Activated T-helper 17 cell treated with anti-CD3 and anti-CD28 coated beads, Interleukin-2, amount 50 U/mL, for 72 hours (primary cell): ENCODE results near the gene PMCH. TPM values are rescaled to one million over a fixed set of nuclear protein-coding genes. Genes with fewer than 3 reads are reported as not detected.
"Not testable (repeated sequence)": the region's sequence is repeated elsewhere in the genome, so short reads cannot be mapped to it uniquely, and the experiment has no call there.

Experiments
- ATAC-seq: fragments of 150-1000 bp; cut with Tn5 transposase; replicated peaks from 2 replicates; pipeline ENCODE4 v1.10.0; 2021; ENCODE audit warnings: mild to moderate bottlenecking, moderate library complexity
- H3K27ac Mint-ChIP-seq: one replicate; pipeline ENCODE4 v1.8.0; 2022; ENCODE audit warnings: mixed read lengths
- H3K27me3 Mint-ChIP-seq: one replicate; pipeline ENCODE4 v1.8.0; 2022; ENCODE audit warnings: mixed read lengths
- H3K36me3 Mint-ChIP-seq: one replicate; pipeline ENCODE4 v1.8.0; 2022; ENCODE audit warnings: low read depth, mild to moderate bottlenecking, mixed read lengths
- H3K4me1 Mint-ChIP-seq: one replicate; pipeline ENCODE4 v1.8.0; 2022; ENCODE audit warnings: mixed read lengths
- H3K4me3 Mint-ChIP-seq: one replicate; pipeline ENCODE4 v1.8.0; 2022; ENCODE audit warnings: mild to moderate bottlenecking, mixed read lengths
- H3K9me3 Mint-ChIP-seq: one replicate; pipeline ENCODE4 v1.8.0; 2022; ENCODE audit warnings: mixed read lengths
- total RNA-seq, 2 donors: library from RNA; stranded (reverse); gene quantifications; one replicate each; pipeline ENCODE4 v1.2.3, GENCODE V29; 2022

The PMCH gene, protein sequence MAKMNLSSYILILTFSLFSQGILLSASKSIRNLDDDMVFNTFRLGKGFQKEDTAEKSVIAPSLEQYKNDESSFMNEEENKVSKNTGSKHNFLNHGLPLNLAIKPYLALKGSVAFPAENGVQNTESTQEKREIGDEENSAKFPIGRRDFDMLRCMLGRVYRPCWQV
- under 1 TPM; 0.45 to 0.71 TPM for total RNA-seq

DNA sequence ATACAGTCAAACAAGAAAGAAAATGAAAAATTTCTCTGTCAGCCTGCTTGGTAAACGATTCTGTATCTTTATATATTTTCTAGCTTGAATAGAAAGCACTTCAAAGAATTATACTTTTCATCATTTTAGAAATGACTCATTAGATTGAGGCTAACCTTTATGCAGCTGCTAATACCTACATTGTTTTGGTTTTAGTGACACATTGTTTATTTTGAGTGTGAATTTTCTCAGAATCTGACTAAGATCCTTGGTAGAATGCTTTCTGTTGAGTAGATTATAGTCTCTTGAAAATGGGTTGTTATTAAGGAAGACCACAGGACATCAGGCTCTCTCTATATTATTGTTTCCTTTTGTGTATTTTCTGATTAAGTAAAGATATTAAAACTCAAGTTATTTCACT lies at the start of gene PMCH:
Gene PMCH, minus strand, starts transcription at position 45 of the 400 bp plus-strand sequence. CDS start 63 bp downstream, outside the sequence.
- H3K4me1 Mint-ChIP-seq, result no peaks in the 10 kb centered on the region
- peak within 1 kb of the TSS; percentile 27 for H3K27ac Mint-ChIP-seq
- H3K36me3 Mint-ChIP-seq, result no peaks in the 10 kb centered on the region
- no peaks in the 10 kb centered on the region for H3K27me3 Mint-ChIP-seq
- no peak within 1 kb of the TSS for H3K4me3 Mint-ChIP-seq
- ATAC-seq, result peak; percentile 99
- H3K9me3 Mint-ChIP-seq, result no peaks in the 10 kb centered on the region

DNA sequence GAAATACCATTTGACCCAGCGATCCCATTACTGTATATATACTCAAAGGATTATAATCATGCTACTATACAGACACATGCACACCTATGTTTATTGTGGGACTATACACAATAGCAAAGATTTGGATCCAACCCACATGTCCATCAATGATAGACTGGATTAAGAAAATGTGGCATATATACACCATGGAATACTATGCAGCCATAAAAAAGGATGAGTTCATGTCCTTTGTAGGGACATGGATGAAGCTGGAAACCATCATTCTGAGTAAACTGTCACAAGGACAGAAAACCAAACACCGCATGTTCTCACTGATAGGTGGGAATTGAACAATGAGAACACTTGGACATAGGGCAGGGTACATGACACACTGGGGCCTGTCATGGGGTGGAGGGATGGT lies 43.2 kb upstream of the PMCH start:
- H3K36me3 Mint-ChIP-seq, ATAC-seq: not testable (repeated sequence)

DNA sequence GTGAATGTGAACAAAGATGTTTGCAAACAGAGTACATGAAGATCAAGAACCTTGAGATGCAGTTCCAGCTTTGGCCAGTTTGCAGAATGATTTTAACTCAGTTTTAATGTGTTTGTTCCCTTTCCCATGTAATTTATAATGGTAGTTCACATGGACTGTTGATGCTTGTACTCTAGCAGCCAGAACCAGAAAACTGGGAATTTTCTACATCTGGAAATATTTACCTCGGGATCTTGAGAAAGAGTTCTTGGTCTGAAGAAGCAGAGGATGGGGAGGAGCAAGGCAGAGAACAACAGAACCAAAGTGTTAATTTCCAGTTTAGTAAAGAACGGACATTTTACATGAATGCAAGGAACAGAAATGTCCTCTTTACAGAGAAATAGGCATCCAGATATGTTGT lies 37.0 kb upstream of the PMCH start:
- no peak overlapping the region for H3K27ac Mint-ChIP-seq
- H3K9me3 Mint-ChIP-seq, result peaks cover 5% of the 10 kb centered on the region
- no peak for ATAC-seq
- peaks cover 10% of the 10 kb centered on the region for H3K27me3 Mint-ChIP-seq
- no peak overlapping the region for H3K4me3 Mint-ChIP-seq
- no peaks in the 10 kb centered on the region for H3K4me1 Mint-ChIP-seq
- no peaks in the 10 kb centered on the region for H3K36me3 Mint-ChIP-seq

More for the DNA sequence above, 43.2 kb upstream of the PMCH start:
- not testable (repeated sequence) for H3K4me3 Mint-ChIP-seq, H3K27me3 Mint-ChIP-seq, H3K4me1 Mint-ChIP-seq, H3K27ac Mint-ChIP-seq, H3K9me3 Mint-ChIP-seq

DNA sequence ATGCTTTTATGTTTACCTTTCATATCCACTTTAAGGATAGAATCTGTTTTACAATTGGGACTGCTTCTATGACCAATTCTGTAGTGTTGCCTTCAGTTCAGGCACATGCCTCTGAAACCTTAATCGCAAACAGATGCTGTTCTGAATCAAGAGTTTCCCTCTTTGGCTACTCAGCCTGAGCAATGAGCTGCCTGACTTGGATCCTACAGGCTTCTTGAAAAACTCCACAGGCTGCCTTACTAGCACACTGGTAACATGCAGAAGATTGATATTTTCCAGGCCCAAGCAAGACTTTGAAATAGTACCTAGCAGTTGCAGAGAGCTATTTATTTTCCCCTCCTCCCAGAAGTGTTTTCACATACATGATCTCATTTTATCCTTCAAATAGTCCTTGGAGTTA lies 34.8 kb upstream of the PMCH start:
- H3K36me3 Mint-ChIP-seq, result no peaks in the 10 kb centered on the region
- H3K27me3 Mint-ChIP-seq, result peaks cover 5% of the 10 kb centered on the region
- H3K27ac Mint-ChIP-seq, result no peak overlapping the region
- ATAC-seq, result no peak
- no peaks in the 10 kb centered on the region for H3K4me1 Mint-ChIP-seq
- H3K9me3 Mint-ChIP-seq, result peaks cover under 1% of the 10 kb centered on the region
- H3K4me3 Mint-ChIP-seq, result no peak overlapping the region

DNA sequence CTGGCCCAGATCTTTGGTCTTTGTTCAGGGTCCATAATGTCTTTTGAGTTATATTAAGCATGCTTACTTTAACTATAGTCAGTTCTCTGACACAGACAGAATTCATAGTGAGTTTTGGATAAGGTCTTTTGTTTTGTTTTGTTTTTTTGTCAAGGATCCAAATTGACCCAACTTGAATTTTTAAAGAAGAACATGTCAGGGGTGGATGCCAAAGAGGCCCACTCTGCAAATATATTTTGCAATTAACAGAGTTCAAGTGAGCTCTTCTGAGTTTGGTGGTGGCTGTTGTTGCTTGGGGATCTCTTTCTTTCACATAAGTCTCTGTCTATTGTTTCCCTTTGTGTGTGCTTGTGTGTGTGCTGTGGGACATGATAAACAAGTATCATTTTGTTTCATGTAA lies 34.4 kb upstream of the PMCH start:
- Mint-ChIP-seq H3K9me3 (no peaks in the 10 kb centered on the region), H3K27me3 (peaks cover 4% of the 10 kb centered on the region), H3K27ac (no peak overlapping the region), H3K4me1 (no peaks in the 10 kb centered on the region), H3K36me3 (no peaks in the 10 kb centered on the region), H3K4me3 (no peak overlapping the region)
- ATAC-seq, result no peak

DNA sequence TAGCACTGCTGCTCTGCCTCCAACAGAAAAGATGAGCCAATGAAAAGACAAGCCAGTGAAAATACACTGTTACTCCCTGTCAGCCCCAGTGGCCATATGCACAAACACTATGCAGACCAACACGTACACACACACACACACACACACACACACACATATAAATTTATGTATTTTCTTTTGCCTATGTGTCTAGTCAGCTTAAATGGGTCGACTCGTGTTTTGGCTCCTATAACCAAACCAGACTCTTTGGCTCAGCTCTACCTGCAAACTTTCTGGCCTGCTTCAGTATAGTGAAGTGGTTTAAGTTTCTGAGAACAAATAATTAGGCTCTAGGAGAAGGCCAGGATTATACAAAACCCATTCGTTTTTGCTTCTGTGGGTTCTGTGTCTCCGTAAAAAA lies 30.3 kb upstream of the PMCH start:
- Mint-ChIP-seq H3K27me3 (no peaks in the 10 kb centered on the region), H3K4me3 (no peak overlapping the region), H3K9me3 (no peaks in the 10 kb centered on the region), H3K4me1 (no peaks in the 10 kb centered on the region), H3K27ac (no peak overlapping the region), H3K36me3 (no peaks in the 10 kb centered on the region)
- ATAC-seq, result no peak

DNA sequence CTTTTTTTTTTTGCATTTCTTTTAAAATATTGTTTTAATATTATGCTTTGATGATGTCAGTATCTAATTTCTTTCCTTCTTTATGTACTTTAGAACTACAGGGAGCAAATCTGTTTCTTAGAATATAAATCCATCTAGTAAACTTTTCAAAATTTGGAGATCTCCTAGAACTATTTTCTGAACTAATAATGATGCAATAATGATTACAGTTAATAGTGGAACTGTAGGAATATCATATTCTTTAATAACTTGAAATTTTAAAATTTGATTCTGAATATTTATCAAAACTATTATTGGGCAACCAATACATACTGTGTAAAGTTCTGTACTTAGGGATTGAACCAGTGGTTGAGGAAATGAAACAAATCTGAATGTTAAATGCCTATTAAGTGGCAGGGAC lies 23.1 kb upstream of the PMCH start:
- no peaks in the 10 kb centered on the region for H3K27me3 Mint-ChIP-seq
- no peaks in the 10 kb centered on the region for H3K4me1 Mint-ChIP-seq
- no peaks in the 10 kb centered on the region for H3K36me3 Mint-ChIP-seq
- H3K4me3 Mint-ChIP-seq, result no peak overlapping the region
- no peaks in the 10 kb centered on the region for H3K9me3 Mint-ChIP-seq
- no peak overlapping the region for H3K27ac Mint-ChIP-seq
- no peak for ATAC-seq

DNA sequence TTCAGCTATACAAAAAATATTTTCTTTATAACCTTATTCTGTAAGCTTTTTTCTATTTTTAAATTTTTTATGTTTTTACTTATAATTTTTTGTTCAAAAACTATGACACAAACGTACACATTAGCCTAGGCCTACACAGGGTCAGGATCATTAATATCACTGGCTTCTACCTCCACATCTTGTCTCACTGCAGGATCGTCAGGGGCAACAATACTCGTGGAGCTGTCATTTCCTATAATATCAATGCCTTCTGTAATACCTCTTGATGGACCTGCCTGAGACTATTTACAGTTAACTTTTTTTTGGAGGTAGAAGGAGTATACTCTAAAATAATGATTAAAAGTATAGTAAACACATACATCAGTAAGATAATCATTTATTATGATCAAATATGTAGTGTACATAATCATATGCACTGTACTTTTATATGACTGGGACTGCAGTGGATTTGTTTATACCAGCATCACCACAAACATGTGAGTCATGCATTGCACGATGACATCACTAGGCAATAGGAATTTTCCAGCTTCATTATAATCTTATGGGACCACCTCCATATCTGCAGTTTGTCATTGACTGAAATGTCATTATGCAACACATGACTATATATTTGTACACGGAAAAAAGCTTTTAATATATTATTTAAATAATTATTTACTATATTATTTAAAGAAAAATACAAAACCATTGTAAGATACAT lies 18.5 kb upstream of the PMCH start:
- H3K36me3 Mint-ChIP-seq, result no peaks in the 10 kb centered on the region
- no peak overlapping the region for H3K27ac Mint-ChIP-seq
- H3K4me3 Mint-ChIP-seq, result no peak overlapping the region
- peaks cover 3% of the 10 kb centered on the region for H3K9me3 Mint-ChIP-seq
- no peaks in the 10 kb centered on the region for H3K27me3 Mint-ChIP-seq
- no peak for ATAC-seq
- no peaks in the 10 kb centered on the region for H3K4me1 Mint-ChIP-seq

DNA sequence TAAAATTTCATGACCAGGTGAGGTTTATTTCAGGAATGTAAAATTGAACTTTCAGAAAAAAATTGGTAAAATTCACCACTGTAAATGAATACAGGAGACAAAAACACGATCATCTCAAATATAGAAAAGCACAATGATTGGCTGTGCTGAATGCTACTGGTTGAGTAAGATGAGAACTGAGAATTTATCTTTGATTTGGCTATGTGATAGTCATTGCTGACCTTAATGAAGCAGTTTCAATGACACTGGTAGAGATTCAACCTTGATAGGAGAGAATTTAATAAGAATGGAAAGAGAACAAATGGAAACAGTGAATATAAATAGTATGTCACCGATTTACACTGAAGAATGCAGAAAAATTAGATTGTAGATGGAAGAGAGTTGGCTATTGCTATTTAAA lies 6.4 kb upstream of the PMCH start:
- ATAC-seq, result peak; percentile 48
- Mint-ChIP-seq H3K27me3 (no peaks in the 10 kb centered on the region), H3K36me3 (no peaks in the 10 kb centered on the region), H3K4me1 (no peaks in the 10 kb centered on the region), H3K9me3 (peaks cover 16% of the 10 kb centered on the region), H3K4me3 (no peak overlapping the region), H3K27ac (peak overlapping the region; percentile 9)

DNA sequence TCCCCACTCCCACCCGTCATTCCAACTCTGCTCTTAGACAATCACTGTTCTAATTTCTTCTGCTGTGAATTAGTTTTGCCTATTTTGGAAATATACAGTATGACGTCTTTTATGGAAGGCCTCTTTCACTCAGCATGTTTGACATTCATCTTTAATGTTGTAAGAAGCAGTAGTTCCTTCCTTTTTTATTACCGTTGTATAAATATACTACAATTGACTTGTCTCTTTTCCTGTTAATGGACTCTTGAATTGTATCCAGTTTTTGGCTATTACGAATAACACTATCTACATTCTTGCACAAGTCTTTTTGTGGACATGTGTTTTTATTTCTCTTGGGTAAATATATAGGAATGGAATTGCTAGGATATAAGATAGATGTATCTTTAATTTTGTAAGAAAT lies 4.9 kb upstream of the PMCH start:
- Mint-ChIP-seq H3K4me3 (no peak overlapping the region), H3K27ac (no peak overlapping the region), H3K9me3 (peaks cover 7% of the 10 kb centered on the region), H3K4me1 (no peaks in the 10 kb centered on the region), H3K36me3 (no peaks in the 10 kb centered on the region), H3K27me3 (no peaks in the 10 kb centered on the region)
- ATAC-seq, result no peak

DNA sequence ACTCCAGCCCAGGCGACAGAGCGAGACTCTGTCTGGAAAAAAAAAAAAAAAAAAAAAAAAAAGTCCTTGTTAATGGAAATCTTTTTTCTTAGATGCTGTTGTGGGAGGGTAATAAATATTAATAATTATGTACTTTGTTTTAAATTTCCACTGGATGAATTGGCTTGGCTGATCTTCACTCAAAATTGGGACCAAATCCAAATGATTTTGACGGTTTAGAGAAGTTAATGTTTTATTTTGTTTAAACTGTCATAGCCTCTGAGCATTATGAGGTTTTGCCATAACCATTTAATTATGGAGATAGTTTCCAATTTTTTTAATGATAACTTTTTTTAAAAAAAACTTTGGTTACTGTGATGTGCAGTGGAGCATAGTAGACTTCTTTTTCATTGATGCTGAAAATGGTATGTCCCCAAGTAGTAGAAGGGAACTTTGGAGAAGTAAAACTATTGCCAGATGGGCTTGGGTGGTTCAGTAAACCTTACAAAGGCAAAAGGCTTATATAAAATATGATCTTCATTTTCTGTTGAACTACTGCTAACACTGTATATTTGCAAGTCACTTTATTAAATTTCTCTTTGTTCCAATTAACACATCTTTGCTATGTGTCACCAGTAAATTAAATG lies 3.9 kb upstream of the PMCH start:
- H3K36me3 Mint-ChIP-seq, result no peaks in the 10 kb centered on the region
- no peak for ATAC-seq
- H3K4me3 Mint-ChIP-seq, result no peak overlapping the region
- H3K27ac Mint-ChIP-seq, result no peak overlapping the region
- peaks cover 7% of the 10 kb centered on the region for H3K9me3 Mint-ChIP-seq
- H3K4me1 Mint-ChIP-seq, result no peaks in the 10 kb centered on the region
- no peaks in the 10 kb centered on the region for H3K27me3 Mint-ChIP-seq

DNA sequence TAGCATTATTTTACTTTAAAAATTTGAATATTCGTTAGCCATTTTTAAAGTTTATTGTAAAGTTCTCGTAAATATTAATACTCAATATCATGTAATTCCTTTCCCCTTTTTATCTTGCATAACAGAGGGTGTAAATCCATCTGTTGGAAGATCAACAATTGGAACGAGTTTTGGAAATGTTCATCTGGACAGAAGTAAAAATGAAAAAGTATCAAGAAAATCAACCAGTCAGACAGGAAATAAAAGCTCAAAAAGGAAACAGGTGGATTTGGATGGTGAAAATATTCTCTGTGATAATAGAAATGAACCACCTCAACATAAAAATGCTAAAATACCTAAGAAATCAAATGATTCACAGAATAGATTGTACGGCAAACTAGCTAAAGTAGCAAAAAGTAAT lies 1.8 kb downstream of the PMCH start:
- H3K27me3 Mint-ChIP-seq, result no peaks in the 10 kb centered on the region
- H3K27ac Mint-ChIP-seq, result no peak overlapping the region
- no peaks in the 10 kb centered on the region for H3K4me1 Mint-ChIP-seq
- no peaks in the 10 kb centered on the region for H3K36me3 Mint-ChIP-seq
- no peaks in the 10 kb centered on the region for H3K9me3 Mint-ChIP-seq
- no peak overlapping the region for H3K4me3 Mint-ChIP-seq
- ATAC-seq, result no peak

DNA sequence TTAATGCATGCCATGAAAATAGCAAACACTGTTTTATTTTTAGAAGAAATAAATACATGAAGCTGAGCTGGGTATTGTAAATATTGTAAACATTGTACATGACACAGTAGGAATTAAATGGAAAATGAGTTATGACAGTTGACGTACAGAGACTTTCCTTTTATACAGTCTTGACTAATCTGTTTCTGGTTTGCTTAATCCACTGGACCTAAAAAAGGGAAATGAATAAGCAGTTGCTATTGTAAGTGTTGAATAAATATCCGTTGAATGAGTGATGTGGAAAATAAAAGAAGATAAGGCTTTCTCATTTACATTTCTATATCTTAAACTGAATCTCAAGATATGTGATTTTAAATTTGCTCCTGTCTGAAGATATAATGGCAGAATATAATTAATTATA lies 15.0 kb downstream of the PMCH start:
- no peaks in the 10 kb centered on the region for H3K36me3 Mint-ChIP-seq
- no peaks in the 10 kb centered on the region for H3K9me3 Mint-ChIP-seq
- H3K27me3 Mint-ChIP-seq, result no peaks in the 10 kb centered on the region
- H3K27ac Mint-ChIP-seq, result no peak overlapping the region
- H3K4me1 Mint-ChIP-seq, result no peaks in the 10 kb centered on the region
- H3K4me3 Mint-ChIP-seq, result no peak overlapping the region
- peak; percentile 28 for ATAC-seq

DNA sequence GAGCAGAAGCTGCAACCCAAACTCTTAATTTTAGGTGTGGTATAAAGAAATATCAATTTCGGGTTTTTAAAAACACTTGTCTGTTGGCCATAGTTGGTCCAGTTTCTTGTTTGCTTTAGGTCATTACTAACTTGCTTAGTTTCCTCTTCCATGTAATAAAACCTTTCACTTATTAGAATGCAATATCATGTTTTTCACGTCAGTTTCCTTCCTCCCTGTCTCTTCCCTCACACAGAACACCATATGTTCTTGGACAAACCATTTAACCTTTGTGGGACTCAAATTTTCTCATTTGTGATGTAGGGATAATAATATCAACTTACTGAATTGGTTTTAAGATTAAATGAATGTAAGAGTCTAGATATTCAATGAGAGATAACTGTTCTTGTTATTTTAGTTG lies 22.9 kb downstream of the PMCH start:
- H3K36me3 Mint-ChIP-seq, result no peaks in the 10 kb centered on the region
- ATAC-seq, result no peak
- no peaks in the 10 kb centered on the region for H3K9me3 Mint-ChIP-seq
- H3K27ac Mint-ChIP-seq, result no peak overlapping the region
- no peaks in the 10 kb centered on the region for H3K27me3 Mint-ChIP-seq
- H3K4me1 Mint-ChIP-seq, result no peaks in the 10 kb centered on the region
- H3K4me3 Mint-ChIP-seq, result no peak overlapping the region

DNA sequence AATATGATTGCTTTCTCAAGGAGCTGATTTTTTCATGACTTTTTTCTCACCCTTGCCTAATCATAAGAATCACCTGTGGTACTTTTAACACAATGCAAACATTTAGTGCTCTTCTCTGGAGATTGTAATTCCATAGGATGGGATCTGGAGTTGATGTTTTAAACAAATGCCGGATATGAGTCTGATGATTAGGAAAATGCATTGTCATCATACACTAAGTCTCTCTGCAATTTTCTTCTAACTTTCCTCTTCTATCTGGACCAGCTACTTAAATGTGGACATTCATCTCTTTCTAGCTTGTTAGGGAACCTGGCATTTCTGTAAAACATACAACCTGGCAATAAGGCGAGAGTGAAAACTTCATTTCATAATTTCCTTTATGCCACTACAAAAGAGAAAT lies 23.5 kb downstream of the PMCH start:
- no peaks in the 10 kb centered on the region for H3K9me3 Mint-ChIP-seq
- no peak overlapping the region for H3K27ac Mint-ChIP-seq
- H3K36me3 Mint-ChIP-seq, result no peaks in the 10 kb centered on the region
- H3K27me3 Mint-ChIP-seq, result no peaks in the 10 kb centered on the region
- H3K4me1 Mint-ChIP-seq, result no peaks in the 10 kb centered on the region
- no peak for ATAC-seq
- H3K4me3 Mint-ChIP-seq, result no peak overlapping the region
